ENCODE measurements around the gene MESD.

- TF ChIP-seq CTCF (IDR thresholded peaks at IDR 0.05) = no peak
- TF ChIP-seq POLR2A (IDR thresholded peaks at IDR 0.05) = no peak
Measured at GRCh38 chr15:81002009-81002330, 12.4 kb upstream of the MESD start.

All from heart left ventricle (tissue), 13 donors.